NCI-H2196 treated with DMSO at 0.1 percent for 48 hours (cell line): ENCODE data around the gene MOGAT1.

ENCODE experiments used
- DNase-seq: peaks from one replicate; lab custom pipeline; 2025; ENCODE audit not compliant: unreplicated experiment; lab: John Stamatoyannopoulos, UW

MOGAT1 gene

GRCh38 chr2:222671259-222672067 is at the start of gene MOGAT1:
MOGAT1 (plus strand) TSS chr2:222671658; CDS start chr2:222671786, 128 bp downstream.
- DNase-seq: no peak

- no peak for DNase-seq
Observed at GRCh38 chr2:222621893-222622292, 49.6 kb upstream of the MOGAT1 start.

- DNase-seq: no peak
Observed at GRCh38 chr2:222622910-222623309, 48.5 kb upstream of the MOGAT1 start.

GRCh38 chr2:222623756-222624309 is 47.6 kb upstream of the MOGAT1 start:
- no peak for DNase-seq

- DNase-seq: no peak
Observed at GRCh38 chr2:222627764-222628163, 43.7 kb upstream of the MOGAT1 start.

- no peak for DNase-seq
Observed at GRCh38 chr2:222635295-222635694, 36.2 kb upstream of the MOGAT1 start.

- no peak for DNase-seq
Observed at GRCh38 chr2:222637067-222637466, 34.4 kb upstream of the MOGAT1 start.

GRCh38 chr2:222641336-222641735 is 30.1 kb upstream of the MOGAT1 start:
- DNase-seq: no peak

GRCh38 chr2:222643134-222643533 is 28.3 kb upstream of the MOGAT1 start:
- DNase-seq: no peak

- no peak for DNase-seq
Observed at GRCh38 chr2:222646008-222646407, 25.4 kb upstream of the MOGAT1 start.

GRCh38 chr2:222649801-222650200 is 21.7 kb upstream of the MOGAT1 start:
- no peak for DNase-seq

GRCh38 chr2:222651718-222652418 is 19.6 kb upstream of the MOGAT1 start:
- DNase-seq: no peak

GRCh38 chr2:222652491-222653255 is 18.8 kb upstream of the MOGAT1 start:
- DNase-seq: no peak

GRCh38 chr2:222653280-222653679 is 18.2 kb upstream of the MOGAT1 start:
- DNase-seq: no peak

GRCh38 chr2:222655787-222656525 is 15.5 kb upstream of the MOGAT1 start, which contains the start of gene FARSB:
FARSB (minus strand) TSS chr2:222656092; CDS start chr2:222656073, 19 bp downstream.
- DNase-seq: peak; percentile 87

- DNase-seq: no peak
Observed at GRCh38 chr2:222656526-222657446, 14.7 kb upstream of the MOGAT1 start.

GRCh38 chr2:222663479-222663878 is 8.0 kb upstream of the MOGAT1 start:
- DNase-seq: no peak

GRCh38 chr2:222668494-222669154 is 2.8 kb upstream of the MOGAT1 start:
- DNase-seq: no peak

- no peak for DNase-seq
Observed at GRCh38 chr2:222669353-222669752, 2.1 kb upstream of the MOGAT1 start.
